ENCODE data around the gene MAP3K7.

DNA sequence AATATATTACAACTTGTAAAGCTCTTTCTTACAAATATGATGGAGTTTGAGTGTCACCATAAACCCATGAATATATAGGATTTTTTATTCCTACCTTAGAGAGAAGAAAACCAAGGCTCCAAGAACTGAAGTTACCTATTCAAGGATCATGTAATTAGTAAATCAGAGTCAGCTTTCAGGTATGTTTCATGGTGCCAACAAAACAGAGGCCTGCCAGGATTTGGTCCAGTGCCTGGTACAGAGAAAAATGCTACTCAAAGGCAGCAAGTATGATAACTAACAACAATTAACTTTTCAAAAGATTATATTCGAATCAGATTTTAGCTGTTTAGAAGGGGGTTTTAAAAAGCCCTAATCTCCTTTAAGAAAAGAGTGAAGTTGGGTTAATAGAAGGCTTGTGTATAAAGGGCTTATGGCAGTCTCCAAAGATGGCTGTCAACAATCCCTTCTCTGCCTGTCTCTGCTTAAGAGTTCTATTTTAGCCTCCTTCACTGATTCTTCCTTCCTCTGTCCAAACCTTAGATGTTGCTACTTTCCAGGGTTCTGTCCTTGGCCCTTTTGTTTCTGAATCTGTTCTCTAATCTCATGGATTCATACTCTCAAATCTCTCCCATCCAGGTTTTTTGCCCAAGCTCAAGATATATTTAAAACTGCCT lies 7.8 kb downstream of the MAP3K7 start:
- TF ChIP-seq, protein P1, sequence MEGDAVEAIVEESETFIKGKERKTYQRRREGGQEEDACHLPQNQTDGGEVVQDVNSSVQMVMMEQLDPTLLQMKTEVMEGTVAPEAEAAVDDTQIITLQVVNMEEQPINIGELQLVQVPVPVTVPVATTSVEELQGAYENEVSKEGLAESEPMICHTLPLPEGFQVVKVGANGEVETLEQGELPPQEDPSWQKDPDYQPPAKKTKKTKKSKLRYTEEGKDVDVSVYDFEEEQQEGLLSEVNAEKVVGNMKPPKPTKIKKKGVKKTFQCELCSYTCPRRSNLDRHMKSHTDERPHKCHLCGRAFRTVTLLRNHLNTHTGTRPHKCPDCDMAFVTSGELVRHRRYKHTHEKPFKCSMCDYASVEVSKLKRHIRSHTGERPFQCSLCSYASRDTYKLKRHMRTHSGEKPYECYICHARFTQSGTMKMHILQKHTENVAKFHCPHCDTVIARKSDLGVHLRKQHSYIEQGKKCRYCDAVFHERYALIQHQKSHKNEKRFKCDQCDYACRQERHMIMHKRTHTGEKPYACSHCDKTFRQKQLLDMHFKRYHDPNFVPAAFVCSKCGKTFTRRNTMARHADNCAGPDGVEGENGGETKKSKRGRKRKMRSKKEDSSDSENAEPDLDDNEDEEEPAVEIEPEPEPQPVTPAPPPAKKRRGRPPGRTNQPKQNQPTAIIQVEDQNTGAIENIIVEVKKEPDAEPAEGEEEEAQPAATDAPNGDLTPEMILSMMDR (IDR thresholded peaks at IDR 0.05; ENCODE audit: low read length): no peak
- TF ChIP-seq EZH2 (optimal IDR thresholded peaks at IDR 0.05; ENCODE audit: low read depth, low read length): no peak

Measured in MM.1S (cell line).